K562 (cell line): ENCODE data around the gene CS. TPM values are rescaled to one million over a fixed set of nuclear protein-coding genes. Genes with fewer than 3 reads are reported as not detected.

Experiments used
- CEBPZ ChIP-seq: fragments of 150-350 bp; IDR thresholded peaks from 2 replicates; pipeline ENCODE4 v1.6.1; 2014; ENCODE audit warnings: low read depth, mild to moderate bottlenecking, low read length, borderline replicate concordance
- EZH2 ChIP-seq: IDR thresholded peaks from 2 replicates; pipeline ENCODE4 v1.6.1; 2012; ENCODE audit warnings: low read depth, mild to moderate bottlenecking, inconsistent platforms, low read length, borderline replicate concordance
- GABPA ChIP-seq: fragments of 200-800 bp; sonication (Bioruptor generic); conservative IDR thresholded peaks from 2 replicates; pipeline ENCODE4 v1.6.1; 2016; ENCODE audit warnings: low read depth, missing genetic modification characterization, missing compliant biosample characterization
- GABPB2 ChIP-seq: fragments of 250-450 bp; sonication (Bioruptor Pico); conservative IDR thresholded peaks from 2 replicates; pipeline ENCODE4 v1.5.1; 2021; ENCODE audit warnings: mild to moderate bottlenecking
- HMG20A ChIP-seq: fragments of 450-650 bp; formaldehyde crosslinking; conservative IDR thresholded peaks from 2 replicates; pipeline ENCODE4 v1.4.0; 2020; ENCODE audit warnings: mild to moderate bottlenecking, mixed read lengths
- HOXB6 ChIP-seq: fragments of 250-450 bp; sonication (Bioruptor Pico); IDR thresholded peaks from 2 replicates; pipeline ENCODE4 v1.5.1; 2022; ENCODE audit warnings: mild to moderate bottlenecking, borderline replicate concordance
- NR4A1 ChIP-seq, 2 experiments: fragments of 250-450 bp in 1 of 2; fragments of 450-650 bp in 1 of 2; sonication (Bioruptor Pico) in 1 of 2; IDR thresholded peaks; 2 replicates each; pipeline versions ENCODE4 v1.4.0 to v1.6.1; 2016 to 2020; ENCODE audit warnings: mild to moderate bottlenecking in 2 of 2, missing compliant biosample characterization in 1 of 2, missing genetic modification characterization in 1 of 2, moderate library complexity in 1 of 2
- PHF20 ChIP-seq: fragments of 450-650 bp; IDR thresholded peaks from 2 replicates; pipeline ENCODE4 v1.6.1; 2018; ENCODE audit not compliant: partially characterized antibody
- POLR2AphosphoS5 ChIP-seq: IDR thresholded peaks from 2 replicates; pipeline ENCODE4 v1.6.1; 2011; ENCODE audit warnings: mild to moderate bottlenecking, low read depth, low read length, moderate library complexity; ENCODE audit not compliant: control insufficient read depth, insufficient read depth
- RBM34 ChIP-seq: fragments of 200-400 bp; formaldehyde crosslinking; IDR thresholded peaks from 2 replicates; pipeline ENCODE4 v1.6.1; 2018; ENCODE audit warnings: low read length, borderline replicate concordance; ENCODE audit not compliant: insufficient read depth
- SREBF2 ChIP-seq: sonication (generic); formaldehyde crosslinking; IDR thresholded peaks from 2 replicates; pipeline ENCODE4 v1.4.0; 2020; ENCODE audit warnings: mild to moderate bottlenecking, missing genetic modification reagents
- TEAD2 ChIP-seq: fragments of 450-650 bp; IDR thresholded peaks from 2 replicates; pipeline ENCODE4 v1.6.1; 2016; ENCODE audit warnings: missing genetic modification characterization, control low read depth, missing compliant biosample characterization
- U2AF1 ChIP-seq: fragments of 200-400 bp; formaldehyde crosslinking; optimal IDR thresholded peaks from 2 replicates; pipeline ENCODE3; 2017; ENCODE audit warnings: mild to moderate bottlenecking, low read depth, low read length, moderate library complexity
- ZBTB43 ChIP-seq: sonication (generic); formaldehyde crosslinking; IDR thresholded peaks from 2 replicates; pipeline ENCODE4 v1.8.0; 2023; ENCODE audit warnings: mild to moderate bottlenecking, missing genetic modification reagents
- ZHX1 ChIP-seq: fragments of 150-350 bp; conservative IDR thresholded peaks from 2 replicates; pipeline ENCODE4 v1.6.1; 2014; ENCODE audit warnings: low read length
- ZNF586 ChIP-seq: fragments of 450-650 bp; formaldehyde crosslinking; conservative IDR thresholded peaks from 2 replicates; pipeline ENCODE4 v1.4.0; 2020; ENCODE audit warnings: mild to moderate bottlenecking, moderate library complexity
- ZNF655 ChIP-seq: fragments of 250-450 bp; sonication (Bioruptor Pico); IDR thresholded peaks from 2 replicates; pipeline ENCODE4 v1.5.0; 2021
- ZSCAN32 ChIP-seq: fragments of 450-650 bp; formaldehyde crosslinking; IDR thresholded peaks from 2 replicates; pipeline ENCODE4 v1.4.0; 2020; ENCODE audit warnings: mild to moderate bottlenecking, moderate library complexity
- polyA plus RNA-seq, 8 experiments: library from polyadenylated mRNA; depleted of rRNA in 4 of 8; stranded (reverse) in 5 of 8; unstranded in 3 of 8; fragments of >200 nt; fragmentation: Nextera tagmentation in 2 of 8; fragmentation: Illumina TruSeq in 1 of 8; extraction: Ambion mirVana in 2 of 8; extraction: Trizol in 1 of 8; gene quantifications; 2 replicates each; pipeline versions ENCODE4 v1.2.1 to v1.2.3, GENCODE V29; 2011 to 2014; ENCODE audit warnings: inconsistent platforms in 1 of 8, missing spikeins in 1 of 8
- total RNA-seq, 7 experiments: library from RNA; depleted of rRNA in 6 of 7; stranded (reverse); fragments of >200 nt in 6 of 7; fragmentation: Illumina TruSeq in 2 of 7; extraction: Trizol in 2 of 7; gene quantifications; 2 replicates each; pipeline versions ENCODE4 v1.2.1 to v1.2.3, GENCODE V29; 2011 to 2021; ENCODE audit warnings: low replicate concordance in 1 of 7

Gene CS
- total and polyA plus RNA-seq, 9 of the 15 experiments (the other 6 are each of a cell fraction or from before 2014, with no cell fraction given) = 99.9 to 390 (median 149) TPM

GRCh38 chr12:56333679-56334489 is 33.8 kb upstream of the CS start, which contains the start of gene PAN2 (continued):
- TF ChIP-seq HMG20A (CRISPR knock-in tag) = no peak
- no peak for TF ChIP-seq HOXB6 (CRISPR knock-in tag)
- TF ChIP-seq GABPB2 = no peak
- no peak for TF ChIP-seq EZH2
- TF ChIP-seq TEAD2 (tag) = 0 out of 2 replicates have a peak, but pooled peaks have one; percentile 21
- no peak for TF ChIP-seq SREBF2 (CRISPR knock-in tag)
- TF ChIP-seq U2AF1 = no peak
- TF ChIP-seq GABPA (tag) = peak; percentile 83
- TF ChIP-seq ZBTB43 = no peak
- TF ChIP-seq ZNF586 (CRISPR knock-in tag) = no peak
- no peak for TF ChIP-seq NR4A1 (CRISPR knock-in tag; IDR thresholded peaks at IDR 0.05)
- no peak; the same call in none of the 2 replicates for TF ChIP-seq NR4A1 (tag; IDR thresholded peaks at IDR 0.05)
- TF ChIP-seq RBM34 = no peak
- TF ChIP-seq PHF20 = peak; percentile 30
- TF ChIP-seq POLR2AphosphoS5 = peak; percentile 78; the same call in 1 of the 2 replicates
- no peak for TF ChIP-seq ZHX1
- no peak for TF ChIP-seq CEBPZ
- no peak for TF ChIP-seq ZSCAN32 (CRISPR knock-in tag)
- no peak for TF ChIP-seq ZNF655
